Measurements from ENCODE around the gene EHMT1.
A peak's percentile ranks its signal among the peaks of the same experiment; 100 is the strongest.
"Not testable (repeated sequence)": the region's sequence is repeated elsewhere in the genome, so short reads cannot be mapped to it uniquely, and the experiment has no call there.

EHMT1 gene

DNA sequence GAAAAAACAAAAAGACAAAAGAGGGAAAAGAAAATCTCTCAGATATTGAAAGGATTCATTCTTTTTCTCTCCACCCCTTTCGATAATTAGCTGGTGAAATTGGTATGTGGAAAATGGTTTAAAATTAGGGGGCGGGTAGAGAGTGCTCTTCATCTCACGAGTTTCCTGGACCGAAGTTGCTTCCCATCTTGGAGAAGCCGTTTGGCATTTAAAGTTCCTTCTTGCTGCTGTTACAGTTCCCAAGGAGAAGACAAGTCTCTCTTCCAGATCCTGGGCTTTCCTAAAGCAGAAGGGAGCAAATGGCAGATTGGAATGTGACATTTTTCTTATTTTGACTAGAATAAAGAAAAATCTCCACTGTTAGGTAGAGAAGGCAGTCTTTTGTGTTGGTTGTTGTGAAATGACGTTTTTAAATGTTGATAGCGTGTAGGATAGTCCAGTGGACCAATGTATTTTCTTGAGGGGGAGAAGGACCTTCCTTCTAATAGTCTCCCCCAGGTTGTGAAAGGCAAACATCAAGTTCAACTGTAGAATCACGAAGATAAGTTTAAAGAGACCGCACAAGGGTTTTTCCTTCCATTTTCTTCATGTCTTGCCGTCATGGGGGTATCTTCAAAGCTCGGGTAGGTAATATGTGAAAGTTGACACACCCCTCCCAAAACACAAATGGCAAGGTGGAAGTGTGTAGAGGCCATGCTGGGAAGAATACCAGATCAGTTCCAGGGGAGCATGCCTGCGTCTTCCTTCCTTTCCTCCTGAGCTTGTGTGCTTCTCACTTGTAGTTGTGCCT lies 77.5 kb downstream of the EHMT1 start:
- DNase-seq, result no peak

DNA sequence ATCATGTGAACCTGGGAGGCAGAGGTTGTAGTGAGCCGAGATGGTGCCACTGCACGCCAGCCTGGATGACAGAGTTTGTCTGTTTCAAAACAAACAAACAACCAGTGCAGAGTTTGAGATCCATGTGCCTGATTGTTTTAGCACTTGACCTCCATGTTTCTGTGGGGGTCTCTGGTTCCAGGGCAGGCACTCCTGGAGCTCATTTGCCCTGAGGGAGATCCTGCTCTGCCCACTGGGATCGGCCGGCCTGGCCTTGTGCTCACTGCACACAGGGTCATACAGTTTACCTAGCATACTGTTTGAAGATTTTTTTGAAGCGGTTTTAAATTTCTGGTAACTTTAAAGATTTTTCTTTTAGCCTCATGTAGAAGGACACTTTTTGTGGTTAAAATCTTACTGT lies 78.4 kb downstream of the EHMT1 start:
- DNase-seq, result no peak

DNA sequence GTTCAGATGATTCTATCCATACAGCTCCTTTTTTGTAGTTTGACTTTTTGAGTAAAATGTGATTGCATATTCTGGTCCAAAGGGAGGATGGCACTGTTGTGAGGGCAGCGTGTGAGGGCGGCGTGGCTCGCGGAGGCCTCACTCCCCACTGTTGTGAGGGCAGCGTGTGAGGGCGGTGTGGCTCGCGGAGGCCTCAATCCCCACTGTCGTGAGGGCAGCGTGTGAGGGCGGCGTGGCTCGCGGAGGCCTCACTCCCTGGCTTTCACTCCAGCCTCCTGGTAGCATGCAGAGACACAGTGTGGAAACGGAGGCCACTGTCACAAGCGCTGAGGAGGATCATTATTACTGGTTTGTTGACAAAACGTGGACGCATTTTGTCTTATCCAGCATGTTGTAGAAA lies 79.0 kb downstream of the EHMT1 start:
- DNase-seq, result no peak

DNA sequence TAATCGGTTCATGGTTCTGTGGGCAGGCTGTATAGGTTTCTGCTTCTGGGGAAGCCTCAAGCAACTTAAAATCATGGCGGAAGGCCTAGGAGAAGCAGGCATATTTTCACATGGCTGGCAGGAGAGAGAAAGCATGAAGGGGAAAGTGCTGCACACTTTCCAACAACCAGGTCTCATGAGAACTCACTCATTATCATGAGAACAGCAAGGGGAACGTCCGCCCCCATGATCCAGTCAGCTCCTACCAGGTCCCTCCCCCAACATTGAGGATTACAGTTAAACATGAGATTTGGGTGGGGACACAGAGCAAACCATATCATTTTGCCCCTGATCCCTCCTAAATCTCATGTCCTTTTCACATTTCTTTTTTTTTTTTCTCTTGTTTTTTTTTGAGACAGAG lies 82.1 kb downstream of the EHMT1 start:
- DNase-seq, result no peak

DNA sequence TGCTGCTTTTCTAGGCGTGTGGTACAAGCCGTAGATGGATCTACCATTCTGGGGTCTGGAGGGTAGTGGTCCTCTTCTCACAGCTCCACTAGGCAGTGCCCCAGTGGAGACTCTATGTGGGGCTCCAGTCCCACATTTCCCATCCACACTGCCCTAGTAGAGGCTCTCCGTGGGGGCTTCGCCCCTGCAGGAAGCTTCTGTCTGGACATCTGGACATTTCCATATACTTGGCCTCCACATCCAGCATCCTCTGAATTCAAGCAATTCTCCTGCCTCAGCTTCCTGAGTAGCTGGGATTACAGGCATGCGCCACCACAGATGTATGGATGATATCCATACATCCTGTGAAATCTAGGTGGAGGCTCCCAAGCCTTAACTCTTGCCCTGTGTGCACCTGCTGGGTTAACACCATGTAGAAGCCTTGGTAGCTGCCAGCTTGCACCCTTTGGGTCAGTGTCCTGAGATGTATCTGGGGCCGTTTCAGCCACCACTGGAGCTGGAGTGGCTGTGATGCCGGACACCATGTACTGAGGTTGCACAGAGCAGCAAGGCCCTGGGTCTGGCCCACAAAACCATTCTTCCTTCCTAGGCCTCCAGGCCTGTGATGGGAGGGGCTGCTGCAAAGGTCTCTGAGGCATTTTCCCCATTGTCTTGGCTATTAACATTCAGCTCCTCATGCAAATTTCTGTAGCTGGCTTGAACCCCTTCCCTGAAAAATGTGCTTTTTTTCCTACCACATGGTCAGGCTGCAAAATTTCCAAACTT lies 84.0 kb downstream of the EHMT1 start:
- DNase-seq, result no peak

DNA sequence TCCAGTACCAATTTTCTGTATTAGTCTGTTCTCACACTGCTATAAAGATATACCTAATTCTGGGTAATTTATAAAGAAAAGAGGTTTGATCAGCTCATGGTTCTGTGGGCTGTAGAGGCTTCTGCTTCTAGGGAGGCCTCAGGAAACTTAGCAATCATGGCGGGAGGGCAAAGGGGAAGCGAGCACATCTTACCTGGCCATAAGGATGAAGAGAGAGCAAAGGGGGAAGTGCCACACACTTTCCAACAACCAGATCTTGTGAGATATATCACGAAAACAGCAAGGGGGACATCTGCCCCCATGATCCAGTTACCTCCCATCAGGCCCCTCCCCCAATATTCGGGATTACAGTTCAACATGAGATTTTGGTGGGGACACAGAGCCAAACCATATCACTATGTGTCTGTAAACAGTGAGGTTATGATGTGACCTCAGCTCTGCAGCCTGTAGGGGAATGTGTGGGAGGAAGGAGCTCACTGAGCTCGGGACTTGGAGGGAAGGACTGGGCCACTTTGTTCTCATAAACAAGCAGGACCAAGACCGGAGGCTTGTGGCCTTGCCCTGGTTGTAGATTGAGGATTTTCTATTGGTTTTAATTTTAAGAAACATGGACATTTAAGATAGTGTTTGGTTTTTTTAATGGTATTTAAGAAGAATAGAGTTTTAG lies 85.2 kb downstream of the EHMT1 start:
- no peak for DNase-seq

DNA sequence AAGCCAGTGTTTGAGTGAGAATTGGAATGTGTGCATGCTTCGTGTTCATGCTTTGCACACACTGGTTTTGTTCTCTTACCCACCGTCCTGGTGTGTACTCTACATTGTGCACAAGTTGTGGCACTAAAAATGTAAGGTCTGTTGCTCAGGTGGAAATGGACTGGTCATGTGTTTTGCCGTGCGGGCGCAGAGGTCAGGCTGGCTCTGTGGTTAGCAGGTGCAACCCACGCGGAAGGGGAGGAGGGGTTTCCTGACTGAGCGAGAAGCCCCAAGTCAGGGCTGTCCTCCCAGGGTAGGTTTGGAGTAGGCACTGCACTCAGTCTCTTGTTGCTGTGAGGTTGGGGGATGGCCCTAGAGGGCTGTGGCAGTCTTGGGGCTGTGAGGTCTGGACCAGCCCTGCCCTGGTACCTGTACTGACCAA lies 86.6 kb downstream of the EHMT1 start:
- DNase-seq, result peak; percentile 67

DNA sequence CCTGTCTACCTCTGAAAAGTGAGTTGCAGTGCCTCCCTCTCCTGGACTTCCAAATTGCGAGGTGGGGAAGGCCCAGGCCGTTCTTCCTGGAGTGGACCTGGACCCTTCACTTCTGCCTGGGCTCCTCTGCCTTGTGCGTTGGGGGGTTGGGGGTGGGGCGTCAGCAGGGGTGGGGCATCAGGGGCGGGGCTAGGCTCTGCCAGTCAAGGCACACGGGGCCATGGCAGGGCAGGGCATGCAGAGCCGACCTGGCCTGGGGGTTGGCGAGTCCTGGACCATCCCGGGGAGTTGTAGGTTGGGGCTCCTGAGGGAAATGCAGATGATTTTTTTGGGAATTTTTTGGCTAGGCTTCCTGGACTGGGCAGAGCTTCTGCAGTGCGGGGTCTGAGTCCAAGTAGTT lies 87.1 kb downstream of the EHMT1 start:
- no peak for DNase-seq

DNA sequence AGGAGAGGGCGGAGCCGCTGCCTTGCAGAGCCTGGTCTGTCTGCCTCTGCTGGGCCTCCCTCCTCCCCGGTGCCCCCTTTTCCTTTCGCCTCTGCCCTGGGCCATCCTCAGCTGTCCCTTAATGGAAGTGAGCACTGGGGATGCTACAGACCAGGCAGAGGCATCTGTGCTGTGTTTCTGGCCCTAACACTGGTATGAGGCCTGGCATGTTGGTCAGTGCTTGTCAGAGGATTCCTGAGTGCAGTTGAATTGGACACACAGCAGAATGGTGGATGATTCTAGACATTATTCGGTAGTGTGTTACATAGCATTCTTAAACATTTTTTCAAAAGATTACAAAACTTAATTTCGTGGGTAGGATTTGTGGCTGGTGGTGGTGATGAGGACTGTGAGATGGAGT lies 88.6 kb downstream of the EHMT1 start:
- DNase-seq, result no peak

DNA sequence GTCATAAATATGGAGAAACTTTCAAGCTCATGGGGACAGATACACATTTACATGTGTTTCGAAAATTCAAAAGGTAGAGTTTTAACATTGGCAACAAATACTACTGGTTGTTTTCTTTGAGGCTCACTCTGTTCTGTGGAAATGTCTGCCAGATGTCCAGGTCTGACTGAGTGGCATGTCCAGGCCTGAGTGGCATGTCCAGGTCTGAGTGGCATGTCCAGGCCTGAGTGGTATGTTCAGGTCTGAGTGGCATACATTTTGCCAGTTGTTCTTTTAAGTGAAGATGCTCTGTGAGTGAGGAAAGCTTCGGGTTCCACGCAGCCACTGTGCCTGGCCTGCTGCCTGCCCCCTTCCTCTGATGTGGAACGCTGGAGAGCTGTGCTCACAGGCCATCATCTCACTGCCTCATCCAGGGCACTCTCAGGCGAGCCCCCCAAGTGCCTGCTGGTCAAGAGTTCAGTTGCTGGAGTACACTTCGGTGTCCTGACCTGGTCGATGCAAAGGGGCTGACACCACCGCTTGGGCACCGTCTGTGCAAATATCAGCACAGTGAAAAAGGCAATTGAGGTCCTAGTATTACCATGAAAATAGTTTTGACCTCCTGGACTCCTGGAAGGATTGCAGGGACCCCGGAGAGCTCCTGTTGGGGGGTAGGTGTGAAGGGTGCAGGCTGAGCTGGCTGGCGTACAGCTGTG lies 89.9 kb downstream of the EHMT1 start:
- no peak for DNase-seq

DNA sequence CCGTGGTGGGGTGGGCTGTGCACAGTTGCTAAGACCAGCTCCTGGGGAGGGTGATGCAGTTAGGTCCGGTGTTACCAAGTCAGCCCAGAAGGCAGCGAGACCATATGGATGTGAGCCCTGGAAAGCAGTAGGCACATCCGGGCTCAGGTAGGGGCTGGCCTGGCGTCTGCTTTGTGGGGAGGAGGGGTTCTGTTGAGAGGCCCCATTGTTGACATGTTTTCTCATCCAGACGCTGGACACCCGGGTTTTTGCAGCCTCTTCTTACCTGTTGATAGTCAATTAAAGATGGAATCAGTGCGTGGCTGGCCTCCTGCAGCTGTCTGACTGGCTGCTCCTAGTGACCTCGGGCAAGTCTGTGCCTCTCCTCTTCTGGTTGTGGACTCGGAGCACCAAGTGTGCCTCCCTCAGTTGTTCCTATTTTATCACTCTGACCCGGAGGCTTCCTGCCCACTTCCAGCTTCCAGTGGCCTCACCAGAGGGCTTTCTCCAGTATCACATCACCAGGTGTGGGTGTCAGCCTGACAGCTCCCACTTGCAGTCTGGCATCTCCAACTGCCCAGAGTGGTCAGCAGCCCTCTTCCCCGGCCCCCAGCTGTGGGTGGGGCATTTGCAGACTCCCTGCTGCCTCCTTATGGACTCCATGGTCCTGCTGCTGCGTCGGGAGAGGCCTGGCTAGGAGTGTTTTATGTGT lies 90.8 kb downstream of the EHMT1 start:
- DNase-seq, result no peak

DNA sequence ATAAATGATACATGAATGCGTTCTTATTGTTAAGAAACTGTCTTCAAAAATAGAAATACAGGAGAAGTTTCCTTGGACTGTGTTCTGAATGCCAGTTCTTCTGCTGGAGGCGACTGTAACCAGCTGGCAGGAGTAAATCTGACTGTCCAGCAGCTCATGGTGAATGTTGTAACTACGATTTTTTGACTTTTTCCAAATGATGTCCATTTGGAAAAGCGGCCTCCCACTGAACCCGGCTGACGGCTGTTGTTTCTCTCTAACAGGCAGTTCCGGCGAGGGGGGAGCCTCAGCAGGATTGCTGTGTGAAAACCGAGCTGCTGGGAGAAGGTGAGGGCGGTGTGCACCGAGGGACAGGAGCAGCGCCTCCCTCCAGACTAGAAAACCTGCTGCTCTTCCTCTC lies 91.9 kb downstream of the EHMT1 start:
- DNase-seq, result no peak

DNA sequence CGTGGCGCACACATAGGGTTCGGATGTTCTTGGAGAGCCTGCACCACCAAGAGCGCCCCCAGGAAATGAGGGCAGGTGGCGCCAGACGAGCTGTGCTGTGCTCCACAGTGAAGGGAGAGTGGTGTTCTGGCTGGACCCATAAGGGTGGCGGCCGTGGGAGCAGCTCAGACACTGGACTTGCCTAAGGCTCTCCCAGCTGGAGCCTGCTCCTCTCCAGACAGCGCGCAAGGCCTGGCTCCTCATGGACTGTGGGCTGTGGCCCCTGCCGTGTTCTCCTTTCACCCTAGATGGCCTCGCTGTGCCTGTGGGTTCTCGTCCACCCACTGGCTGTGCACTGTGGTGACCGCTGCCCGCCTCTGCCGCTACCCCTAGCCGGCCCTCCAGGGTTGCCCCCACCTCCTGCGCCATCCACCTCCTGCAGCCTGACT lies 92.9 kb downstream of the EHMT1 start:
- no peak for DNase-seq

DNA sequence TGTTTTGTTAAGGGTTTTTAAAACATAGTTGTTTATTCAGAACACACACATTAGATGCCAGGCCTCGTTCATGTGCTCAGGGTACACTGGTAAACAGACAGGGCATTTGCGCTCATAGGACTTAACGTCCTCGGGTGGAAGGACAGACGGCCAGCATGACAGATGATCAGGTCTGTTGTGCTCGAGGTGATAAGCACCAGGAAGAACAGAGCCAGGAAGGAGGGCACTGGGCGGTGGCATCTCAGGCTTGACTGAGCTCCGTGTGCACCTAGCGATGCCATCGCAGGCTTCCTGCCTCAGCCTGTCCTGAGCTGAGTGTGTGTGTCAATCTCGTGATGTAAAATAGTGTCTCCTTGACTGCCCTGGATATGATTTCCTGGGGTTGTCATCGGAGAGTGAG lies 96.5 kb downstream of the EHMT1 start:
- no peak for DNase-seq

DNA sequence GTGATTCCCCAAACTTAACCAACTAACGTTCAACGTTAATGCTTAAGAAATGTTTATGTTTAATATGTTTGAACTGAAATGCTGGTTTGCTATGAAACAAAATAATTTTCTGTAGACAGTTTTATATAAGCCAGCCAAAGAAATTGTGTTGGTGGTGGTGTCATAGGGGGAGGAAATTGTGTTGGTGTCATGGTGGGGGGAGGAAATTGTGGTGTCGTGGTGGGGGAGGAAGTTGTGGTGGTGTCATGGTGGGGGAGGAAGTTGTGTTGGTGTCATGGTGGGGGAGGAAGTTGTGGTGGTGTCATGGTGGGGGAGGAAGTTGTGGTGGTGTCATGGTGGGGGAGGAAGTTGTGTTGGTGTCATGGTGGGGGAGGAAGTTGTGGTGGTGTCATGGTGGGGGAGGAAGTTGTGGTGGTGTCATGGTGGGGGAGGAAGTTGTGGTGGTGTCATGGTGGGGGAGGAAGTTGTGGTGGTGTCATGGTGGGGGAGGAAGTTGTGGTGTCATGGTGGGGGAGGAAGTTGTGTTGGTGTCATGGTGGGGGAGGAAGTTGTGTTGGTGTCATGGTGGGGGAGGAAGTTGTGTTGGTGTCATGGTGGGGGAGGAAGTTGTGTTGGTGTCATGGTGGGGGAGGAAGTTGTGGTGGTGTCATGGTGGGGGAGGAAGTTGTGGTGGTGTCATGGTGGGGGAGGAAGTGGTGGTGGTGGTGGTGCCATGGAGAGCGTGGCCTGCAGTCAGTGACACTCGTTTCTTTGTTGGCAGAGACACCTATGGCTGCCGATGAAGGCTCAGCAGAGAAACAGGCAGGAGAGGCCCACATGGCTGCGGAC lies 97.3 kb downstream of the EHMT1 start:
- not testable (repeated sequence) for DNase-seq

DNA sequence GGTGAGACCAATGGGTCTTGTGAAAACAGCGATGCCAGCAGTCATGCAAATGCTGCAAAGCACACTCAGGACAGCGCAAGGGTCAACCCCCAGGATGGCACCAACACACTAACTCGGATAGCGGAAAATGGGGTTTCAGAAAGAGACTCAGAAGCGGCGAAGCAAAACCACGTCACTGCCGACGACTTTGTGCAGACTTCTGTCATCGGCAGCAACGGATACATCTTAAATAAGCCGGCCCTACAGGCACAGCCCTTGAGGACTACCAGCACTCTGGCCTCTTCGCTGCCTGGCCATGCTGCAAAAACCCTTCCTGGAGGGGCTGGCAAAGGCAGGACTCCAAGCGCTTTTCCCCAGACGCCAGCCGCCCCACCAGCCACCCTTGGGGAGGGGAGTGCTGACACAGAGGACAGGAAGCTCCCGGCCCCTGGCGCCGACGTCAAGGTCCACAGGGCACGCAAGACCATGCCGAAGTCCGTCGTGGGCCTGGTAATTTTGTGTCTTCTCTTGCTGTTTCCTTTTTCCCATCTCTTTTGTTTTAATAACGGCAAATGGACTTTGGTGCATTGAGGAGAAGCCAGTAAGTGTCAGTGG lies 98.0 kb downstream of the EHMT1 start:
- DNase-seq, result no peak

DNA sequence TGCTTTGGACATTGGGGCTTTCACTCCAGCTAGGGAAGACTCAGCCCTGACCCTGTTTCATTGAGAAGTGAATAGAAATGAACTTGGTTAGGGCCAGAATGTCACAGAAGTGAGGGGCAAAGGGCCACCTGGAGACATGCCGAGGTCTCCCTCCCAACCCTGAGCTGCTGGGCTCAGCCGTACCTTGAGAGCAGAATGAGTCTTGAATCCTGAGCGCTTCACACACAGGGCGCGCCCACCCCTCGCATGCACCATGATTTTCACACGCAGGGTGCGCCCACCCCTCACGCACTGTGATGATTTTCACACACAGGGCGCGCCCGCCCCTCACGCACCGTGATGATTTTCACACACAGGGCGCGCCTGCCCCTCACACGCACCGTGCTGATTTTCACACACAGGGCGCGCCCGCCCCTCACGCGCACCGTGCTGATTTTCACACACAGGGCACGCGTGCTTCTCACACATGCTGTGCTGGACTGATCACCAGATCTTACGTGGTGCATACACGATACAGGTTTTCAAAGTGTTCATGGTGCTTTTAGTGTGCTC lies 99.0 kb downstream of the EHMT1 start:
- no peak for DNase-seq

DNA sequence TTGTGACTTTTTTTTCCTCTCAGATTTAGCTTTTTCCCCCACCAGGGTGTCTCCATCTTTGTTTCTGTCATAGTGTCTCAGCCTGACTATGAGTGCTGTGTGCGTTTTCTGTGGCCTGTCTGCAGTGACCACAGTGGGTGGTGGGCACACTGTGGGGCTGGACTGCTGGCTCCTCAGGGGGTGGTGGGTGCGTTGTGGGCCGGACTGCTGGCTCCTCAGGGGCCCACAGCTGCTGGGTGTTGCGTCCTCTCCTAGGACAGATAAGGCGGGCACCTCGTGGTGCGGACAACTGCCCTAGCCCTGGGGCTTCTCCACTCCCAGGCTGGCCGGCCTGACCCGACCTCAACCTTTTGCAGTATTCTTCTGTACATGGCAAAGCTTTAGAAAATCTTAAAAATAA lies 100.4 kb downstream of the EHMT1 start:
- DNase-seq, result no peak

DNA sequence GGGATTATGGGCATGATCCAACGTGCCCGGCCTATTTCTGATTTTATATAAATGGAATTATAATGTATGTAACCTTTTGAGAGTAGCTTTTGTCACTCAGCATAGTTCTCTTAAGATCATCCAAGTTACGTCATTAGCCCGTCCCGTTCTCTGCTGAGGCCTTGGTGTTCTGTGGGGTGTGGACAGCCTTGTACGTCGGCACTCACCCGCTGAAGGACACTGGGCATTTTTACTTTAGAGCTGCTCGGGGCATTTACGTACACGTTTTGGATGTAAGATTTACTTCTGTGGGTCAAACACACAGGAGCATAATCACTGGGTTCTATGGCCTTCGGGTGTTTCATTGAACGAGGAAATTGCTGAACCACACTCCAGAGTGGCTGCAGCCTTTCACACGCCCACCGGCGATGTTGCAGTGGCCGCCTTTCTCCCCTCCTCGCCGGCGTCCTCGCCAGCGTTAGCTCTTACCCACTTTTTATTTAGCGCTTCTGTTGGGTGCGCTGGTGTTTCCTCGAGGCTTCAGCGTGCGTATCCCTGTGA lies 101.8 kb downstream of the EHMT1 start:
- no peak for DNase-seq

DNA sequence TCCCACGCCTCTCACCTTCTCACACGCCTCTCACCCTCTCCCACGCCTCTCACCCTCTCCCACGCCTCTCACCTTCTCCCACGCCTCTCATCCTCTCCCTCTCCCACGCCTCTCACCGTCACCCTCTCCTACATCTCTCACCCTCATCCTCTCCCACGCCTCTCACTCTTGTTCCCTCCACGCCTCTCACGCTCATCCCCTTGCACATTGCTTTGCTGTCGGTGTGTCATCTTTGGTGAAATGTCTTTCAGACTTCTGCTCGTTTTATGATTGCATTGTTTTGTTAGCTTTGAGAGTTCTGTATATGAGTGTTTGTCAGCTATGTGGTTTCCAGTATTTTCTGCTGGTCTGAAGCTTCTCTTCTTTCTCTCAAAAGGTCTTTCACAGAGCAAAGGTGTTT lies 102.7 kb downstream of the EHMT1 start:
- no peak for DNase-seq

DNA sequence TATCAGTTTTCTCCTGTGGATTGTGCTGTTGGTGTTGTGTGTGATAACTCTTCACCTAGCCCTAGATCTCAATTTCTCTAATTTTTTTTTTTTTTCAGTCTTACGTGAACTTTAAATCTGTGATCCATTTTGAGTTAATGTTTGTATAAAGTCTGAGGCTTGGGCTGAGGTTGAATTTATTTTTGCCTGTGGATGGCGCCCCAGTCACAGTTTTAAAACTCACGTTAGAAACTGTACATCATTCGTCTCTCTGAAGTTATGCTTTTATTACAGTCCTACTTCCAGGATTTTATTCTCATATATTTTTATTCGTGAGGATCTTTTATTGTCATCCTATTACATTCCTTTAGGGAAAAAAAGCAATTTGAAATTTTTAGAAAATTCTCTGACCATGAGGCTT lies 103.1 kb downstream of the EHMT1 start:
- no peak for DNase-seq

All from activated CD4-positive, CD25-positive, alpha-beta regulatory T cell treated with anti-CD3 and anti-CD28 coated beads, Interleukin-2, amount 50 U/mL, for 72 hours (primary cell).